ENCODE results near the gene GNE. TPM values are rescaled to one million over a fixed set of nuclear protein-coding genes. Genes with fewer than 3 reads are reported as not detected.

GNE gene
- polyA plus RNA-seq, 1 donor (not counting 4 experiments of a cell fraction or from before 2014, with no cell fraction given): 10.1 TPM

GRCh38 chr9:36174731-36175130, 83.5 kb downstream of the GNE start:
- peaks cover 2% of the 10 kb centered on the region for H3K27me3 ChIP-seq (ENCODE audit: control insufficient read depth, extremely low read depth, insufficient read depth, low read length)
- DNase-seq (ENCODE audit: low read depth, low spot score): no peak
- no peaks in the 10 kb centered on the region for H3K79me2 ChIP-seq (ENCODE audit: control insufficient read depth, insufficient read depth, low read length)
- no peak overlapping the region for H2AFZ ChIP-seq (ENCODE audit: control insufficient read depth, low read length)
- no peak for TF ChIP-seq EZH2 (IDR thresholded peaks at IDR 0.05; ENCODE audit: low read length)
- H4K20me1 ChIP-seq (ENCODE audit: control insufficient read depth, extremely low read depth, insufficient read depth, low read length): no peaks in the 10 kb centered on the region
- no peaks in the 10 kb centered on the region for H3K9me1 ChIP-seq (ENCODE audit: control insufficient read depth, extremely low read depth, insufficient read depth, low read length)
- H3K9ac ChIP-seq (ENCODE audit: control insufficient read depth, extremely low read depth, insufficient read depth, low read length): no peak overlapping the region
- FAIRE-seq: no peak
- H3K4me3 ChIP-seq (ENCODE audit: control insufficient read depth in 2 of 3, extremely low read depth in 1 of 3, insufficient read depth in 2 of 3, low read depth in 1 of 3, low read length in 3 of 3): no peak overlapping the region
- H3K4me1 ChIP-seq (ENCODE audit: control insufficient read depth, extremely low read depth, insufficient read depth, low read length): no peaks in the 10 kb centered on the region
- dilution Hi-C loops (cut with MboI; ENCODE audit: extremely low pct_ligation_motif_present, low sequenced_read_pairs): no loop called here
- H3K36me3 ChIP-seq (ENCODE audit: control insufficient read depth in 2 of 2, extremely low read depth in 1 of 2, insufficient read depth in 2 of 2, low read length in 2 of 2): no peaks in the 10 kb centered on the region
- no peaks in the 10 kb centered on the region for H3K9me3 ChIP-seq (ENCODE audit: control insufficient read depth, low read depth, low read length)
- no peak overlapping the region for H3K4me2 ChIP-seq (ENCODE audit: control insufficient read depth, extremely low read depth, insufficient read depth, low read depth, low read length)
- no peak overlapping the region for H3K27ac ChIP-seq (ENCODE audit: control insufficient read depth, insufficient read depth, low read length)

- Histone ChIP-seq H2AFZ (ENCODE audit: control insufficient read depth, low read length) (no peak overlapping the region), H3K27ac (ENCODE audit: control insufficient read depth, insufficient read depth, low read length) (no peak overlapping the region), H3K4me2 (ENCODE audit: control insufficient read depth, extremely low read depth, insufficient read depth, low read depth, low read length) (no peak overlapping the region), H3K79me2 (ENCODE audit: control insufficient read depth, insufficient read depth, low read length) (no peaks in the 10 kb centered on the region), H4K20me1 (ENCODE audit: control insufficient read depth, extremely low read depth, insufficient read depth, low read length) (no peaks in the 10 kb centered on the region), H3K9me1 (ENCODE audit: control insufficient read depth, extremely low read depth, insufficient read depth, low read length) (no peaks in the 10 kb centered on the region), H3K27me3 (ENCODE audit: control insufficient read depth, extremely low read depth, insufficient read depth, low read length) (peaks cover 6% of the 10 kb centered on the region), H3K36me3 (ENCODE audit: control insufficient read depth in 2 of 2, extremely low read depth in 1 of 2, insufficient read depth in 2 of 2, low read length in 2 of 2) (no peaks in the 10 kb centered on the region), H3K9me3 (ENCODE audit: control insufficient read depth, low read depth, low read length) (no peaks in the 10 kb centered on the region), H3K4me3 (ENCODE audit: control insufficient read depth in 2 of 3, extremely low read depth in 1 of 3, insufficient read depth in 2 of 3, low read depth in 1 of 3, low read length in 3 of 3) (no peak overlapping the region), H3K9ac (ENCODE audit: control insufficient read depth, extremely low read depth, insufficient read depth, low read length) (no peak overlapping the region), H3K4me1 (ENCODE audit: control insufficient read depth, extremely low read depth, insufficient read depth, low read length) (no peaks in the 10 kb centered on the region)
- no peak for DNase-seq (ENCODE audit: low read depth, low spot score)
- no peak for FAIRE-seq
- TF ChIP-seq CTCF (optimal IDR thresholded peaks at IDR 0.05 in 1 of 3, IDR thresholded peaks at IDR 0.05 in 1 of 3, conservative IDR thresholded peaks at IDR 0.05 in 1 of 3; ENCODE audit: extremely low read depth in 1 of 3, insufficient read depth in 2 of 3, low read length in 3 of 3): no peak
- TF ChIP-seq EZH2 (IDR thresholded peaks at IDR 0.05; ENCODE audit: low read length): no peak
- dilution Hi-C loops (cut with MboI; ENCODE audit: extremely low pct_ligation_motif_present, low sequenced_read_pairs): no loop called here
These were observed 84.0 kb downstream of the GNE start for GRCh38 chr9:36174271-36174670.

- no peaks in the 10 kb centered on the region for H3K79me2 ChIP-seq (ENCODE audit: control insufficient read depth, insufficient read depth, low read length)
- no peak overlapping the region for H3K9ac ChIP-seq (ENCODE audit: control insufficient read depth, extremely low read depth, insufficient read depth, low read length)
- FAIRE-seq: no peak
- H3K9me3 ChIP-seq (ENCODE audit: control insufficient read depth, low read depth, low read length): no peaks in the 10 kb centered on the region
- no peaks in the 10 kb centered on the region for H3K36me3 ChIP-seq (ENCODE audit: control insufficient read depth in 2 of 2, extremely low read depth in 1 of 2, insufficient read depth in 2 of 2, low read length in 2 of 2)
- dilution Hi-C loops (cut with MboI; ENCODE audit: extremely low pct_ligation_motif_present, low sequenced_read_pairs): no loop called here
- no peak overlapping the region for H2AFZ ChIP-seq (ENCODE audit: control insufficient read depth, low read length)
- DNase-seq (ENCODE audit: low read depth, low spot score): no peak
- no peaks in the 10 kb centered on the region for H3K4me1 ChIP-seq (ENCODE audit: control insufficient read depth, extremely low read depth, insufficient read depth, low read length)
- H3K4me3 ChIP-seq (ENCODE audit: control insufficient read depth in 2 of 3, extremely low read depth in 1 of 3, insufficient read depth in 2 of 3, low read depth in 1 of 3, low read length in 3 of 3): no peak overlapping the region
- H3K27me3 ChIP-seq (ENCODE audit: control insufficient read depth, extremely low read depth, insufficient read depth, low read length): peaks cover 6% of the 10 kb centered on the region
- no peak overlapping the region for H3K27ac ChIP-seq (ENCODE audit: control insufficient read depth, insufficient read depth, low read length)
- TF ChIP-seq EZH2 (IDR thresholded peaks at IDR 0.05; ENCODE audit: low read length) (no peak), CTCF (optimal IDR thresholded peaks at IDR 0.05 in 1 of 3, IDR thresholded peaks at IDR 0.05 in 1 of 3, conservative IDR thresholded peaks at IDR 0.05 in 1 of 3; ENCODE audit: extremely low read depth in 1 of 3, insufficient read depth in 2 of 3, low read length in 3 of 3) (no peak)
- H3K9me1 ChIP-seq (ENCODE audit: control insufficient read depth, extremely low read depth, insufficient read depth, low read length): no peaks in the 10 kb centered on the region
- H3K4me2 ChIP-seq (ENCODE audit: control insufficient read depth, extremely low read depth, insufficient read depth, low read depth, low read length): no peak overlapping the region
- H4K20me1 ChIP-seq (ENCODE audit: control insufficient read depth, extremely low read depth, insufficient read depth, low read length): no peaks in the 10 kb centered on the region
These were observed 84.4 kb downstream of the GNE start for GRCh38 chr9:36173861-36174260.
